Measurements from ENCODE around the gene ZNF541. TPM values are rescaled to one million over a fixed set of nuclear protein-coding genes. Genes with fewer than 3 reads are reported as not detected.

ZNF541 gene
- total RNA-seq, 2 donors from 2014 or later = 0.20 TPM; not detected in 1

DNA sequence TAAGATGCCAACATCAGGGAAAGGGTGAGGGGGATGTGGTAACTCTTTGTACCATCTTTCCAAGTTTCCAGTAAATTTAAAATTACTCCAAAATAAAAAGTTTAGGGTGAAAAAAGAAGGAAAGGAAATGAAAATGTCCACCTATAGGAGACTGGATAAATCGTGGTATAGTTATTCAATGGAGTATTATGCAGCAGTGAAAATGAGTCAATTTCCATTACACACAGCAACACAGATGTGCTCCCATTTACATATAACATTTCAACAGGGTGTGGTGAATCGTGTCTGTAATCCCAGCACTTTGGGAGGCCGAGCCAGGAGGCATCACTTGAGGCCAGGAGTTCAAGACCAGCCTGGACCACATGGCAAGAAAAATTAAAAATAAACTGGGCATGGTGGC is 7.4 kb upstream of the ZNF541 start:
- H3K36me3 ChIP-seq = no peaks in the 10 kb centered on the region
- no peak overlapping the region for H3K27ac ChIP-seq
- no peaks in the 10 kb centered on the region for H3K27me3 ChIP-seq
- TF ChIP-seq, protein P1, sequence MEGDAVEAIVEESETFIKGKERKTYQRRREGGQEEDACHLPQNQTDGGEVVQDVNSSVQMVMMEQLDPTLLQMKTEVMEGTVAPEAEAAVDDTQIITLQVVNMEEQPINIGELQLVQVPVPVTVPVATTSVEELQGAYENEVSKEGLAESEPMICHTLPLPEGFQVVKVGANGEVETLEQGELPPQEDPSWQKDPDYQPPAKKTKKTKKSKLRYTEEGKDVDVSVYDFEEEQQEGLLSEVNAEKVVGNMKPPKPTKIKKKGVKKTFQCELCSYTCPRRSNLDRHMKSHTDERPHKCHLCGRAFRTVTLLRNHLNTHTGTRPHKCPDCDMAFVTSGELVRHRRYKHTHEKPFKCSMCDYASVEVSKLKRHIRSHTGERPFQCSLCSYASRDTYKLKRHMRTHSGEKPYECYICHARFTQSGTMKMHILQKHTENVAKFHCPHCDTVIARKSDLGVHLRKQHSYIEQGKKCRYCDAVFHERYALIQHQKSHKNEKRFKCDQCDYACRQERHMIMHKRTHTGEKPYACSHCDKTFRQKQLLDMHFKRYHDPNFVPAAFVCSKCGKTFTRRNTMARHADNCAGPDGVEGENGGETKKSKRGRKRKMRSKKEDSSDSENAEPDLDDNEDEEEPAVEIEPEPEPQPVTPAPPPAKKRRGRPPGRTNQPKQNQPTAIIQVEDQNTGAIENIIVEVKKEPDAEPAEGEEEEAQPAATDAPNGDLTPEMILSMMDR (IDR thresholded peaks at IDR 0.05) = no peak
- H3K4me3 ChIP-seq = no peak overlapping the region
- no peaks in the 10 kb centered on the region for H3K9me3 ChIP-seq
- no peaks in the 10 kb centered on the region for H3K4me1 ChIP-seq
- DNase-seq (ENCODE audit: low spot score) = no peak

DNA sequence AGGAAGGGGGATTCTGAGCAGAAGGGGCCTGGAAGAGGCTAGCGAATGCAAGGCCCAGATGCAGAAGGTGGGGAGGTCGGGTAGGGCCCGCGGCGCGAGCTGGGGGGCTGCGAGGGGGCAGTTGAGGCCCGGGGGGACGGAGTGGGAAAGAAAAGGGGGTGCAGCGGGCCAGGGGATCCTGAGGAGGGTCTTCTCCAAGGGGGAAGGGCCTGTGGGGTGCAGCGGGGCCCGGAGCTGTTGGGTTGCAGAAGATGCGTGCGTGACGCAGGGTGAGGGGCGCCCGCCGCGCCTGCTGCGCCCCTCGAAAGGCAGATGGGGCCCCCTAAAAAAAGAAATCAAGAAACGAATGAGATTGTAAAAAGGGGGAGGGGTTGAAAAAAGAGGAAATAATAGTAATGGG is 313 bp downstream of the ZNF541 start:
- TF ChIP-seq, protein P1 (IDR thresholded peaks at IDR 0.05) = no peak
- no peaks in the 10 kb centered on the region for H3K27me3 ChIP-seq
- DNase-seq (ENCODE audit: low spot score) = no peak
- no peak overlapping the region for H3K27ac ChIP-seq
- H3K36me3 ChIP-seq = no peaks in the 10 kb centered on the region
- H3K4me3 ChIP-seq = peak overlapping the region in 1 of 2 donors; percentile 44
- no peaks in the 10 kb centered on the region for H3K9me3 ChIP-seq
- H3K4me1 ChIP-seq = peaks cover 0 to 6% of the 10 kb centered on the region in 2 donors

DNA sequence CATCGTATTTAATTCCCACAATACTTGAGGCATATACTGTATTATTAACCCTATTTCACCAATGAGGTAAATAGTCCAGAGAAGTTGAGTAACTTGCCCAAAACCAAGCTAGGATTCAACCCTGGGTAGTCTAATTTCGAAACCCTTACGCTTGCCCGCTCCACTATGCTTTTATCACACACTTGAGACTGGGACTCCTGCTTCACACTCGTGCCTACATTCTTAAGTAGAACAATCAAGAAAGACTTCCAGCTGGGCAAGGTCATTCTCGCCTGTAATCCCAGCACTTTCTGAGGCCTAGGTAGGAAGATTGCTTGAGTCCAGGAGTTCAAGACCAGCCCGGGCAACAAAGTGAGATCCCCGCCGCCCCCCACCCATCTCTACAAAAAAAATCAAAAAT is 3.6 kb downstream of the ZNF541 start:
- H3K36me3 ChIP-seq = no peaks in the 10 kb centered on the region
- no peak overlapping the region for H3K27ac ChIP-seq
- DNase-seq (ENCODE audit: low spot score) = no peak
- TF ChIP-seq, protein P1 (IDR thresholded peaks at IDR 0.05) = no peak
- H3K4me1 ChIP-seq = peaks cover 0 to 6% of the 10 kb centered on the region in 2 donors
- H3K4me3 ChIP-seq = no peak overlapping the region
- H3K9me3 ChIP-seq = no peaks in the 10 kb centered on the region
- H3K27me3 ChIP-seq = no peaks in the 10 kb centered on the region

DNA sequence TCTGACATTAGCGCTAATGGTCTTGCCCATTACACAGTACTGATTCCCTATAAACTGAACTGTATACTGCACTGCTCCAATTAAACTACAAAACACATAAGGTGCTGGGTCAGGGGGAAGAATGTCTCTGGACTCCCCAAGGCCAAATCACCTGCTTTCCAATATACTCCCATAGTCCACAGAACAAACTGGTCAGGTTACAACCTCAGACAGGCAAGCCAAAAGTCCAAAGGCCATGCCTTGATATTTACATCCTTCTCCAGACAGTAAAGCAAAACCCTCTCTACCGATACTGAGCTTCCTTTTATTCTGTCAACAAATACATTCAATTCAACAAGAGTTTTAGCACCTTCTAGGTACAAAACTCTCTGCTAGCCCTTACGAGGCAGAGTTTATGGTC is 8.9 kb downstream of the ZNF541 start:
- H3K27me3 ChIP-seq = no peaks in the 10 kb centered on the region
- TF ChIP-seq, protein P1 (IDR thresholded peaks at IDR 0.05) = no peak
- no peak for DNase-seq (ENCODE audit: low spot score)
- no peaks in the 10 kb centered on the region for H3K4me1 ChIP-seq
- no peaks in the 10 kb centered on the region for H3K36me3 ChIP-seq
- H3K27ac ChIP-seq = no peak overlapping the region
- H3K4me3 ChIP-seq = no peak overlapping the region
- H3K9me3 ChIP-seq = no peaks in the 10 kb centered on the region

DNA sequence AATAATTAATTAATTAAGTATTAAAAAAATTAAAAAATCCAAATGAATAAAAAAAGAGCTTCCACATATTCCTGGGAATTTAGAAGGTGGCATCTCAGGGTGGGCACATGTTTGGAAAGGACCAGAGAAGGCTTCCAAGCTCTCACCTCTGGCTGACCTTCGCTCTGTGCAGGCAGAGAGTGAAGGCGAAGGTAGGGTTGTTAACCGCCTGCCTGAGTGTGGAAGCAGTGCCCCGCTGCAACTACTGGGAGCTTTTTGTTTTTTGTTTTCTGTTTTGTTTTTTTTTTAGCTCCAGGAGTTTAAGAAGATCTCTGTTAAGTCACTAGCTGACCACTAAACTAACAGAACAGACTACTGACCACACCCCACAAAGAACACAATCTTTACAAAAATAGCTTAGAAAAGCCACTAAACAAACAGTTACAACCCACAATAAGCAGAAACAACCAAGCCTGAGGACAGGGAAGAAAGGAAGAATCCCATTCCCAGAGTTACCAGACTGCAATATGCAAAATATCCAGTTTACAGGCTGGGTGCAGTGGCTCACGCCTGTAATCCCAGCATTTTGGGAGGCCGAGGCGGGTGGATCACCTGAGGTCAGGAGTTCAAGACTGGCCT is 11.4 kb downstream of the ZNF541 start:
- no peak for DNase-seq (ENCODE audit: low spot score)
- H3K27ac ChIP-seq = no peak overlapping the region

More for the DNA sequence above, 11.4 kb downstream of the ZNF541 start:
- Histone ChIP-seq H3K27me3 (no peaks in the 10 kb centered on the region), H3K4me3 (no peak overlapping the region), H3K9me3 (no peaks in the 10 kb centered on the region), H3K4me1 (no peaks in the 10 kb centered on the region), H3K36me3 (no peaks in the 10 kb centered on the region)
- TF ChIP-seq, protein P1 (IDR thresholded peaks at IDR 0.05) = no peak

Measured in right atrium auricular region (tissue), 2 donors.